H7 (cell line): Measurements from ENCODE around the gene DNM3. TPM values are rescaled to one million over a fixed set of nuclear protein-coding genes. Genes with fewer than 3 reads are reported as not detected.

Experiments used
- DNase-seq: peaks from one replicate; pipeline ENCODE4 v3.0.0; 2012
- H3K27me3 ChIP-seq: 2 replicates; pipeline ENCODE4 v1.6.0; 2011; ENCODE audit warnings: mild to moderate bottlenecking, low read length; ENCODE audit not compliant: control insufficient read depth, insufficient read depth
- H3K36me3 ChIP-seq: replicated peaks from 2 replicates; pipeline ENCODE4 v1.5.1; 2011; ENCODE audit warnings: low read length; ENCODE audit not compliant: control insufficient read depth, insufficient read depth
- H3K4me3 ChIP-seq: 2 replicates; pipeline ENCODE4 v1.5.1; 2011; ENCODE audit warnings: low read depth, mild to moderate bottlenecking, control low read depth, low read length, moderate library complexity; ENCODE audit not compliant: insufficient read depth
- total RNA-seq: library from RNA; depleted of rRNA; stranded (reverse); fragments of >200 nt; shearing (Covaris generic); gene quantifications from 2 replicates; pipeline ENCODE4 v1.2.3, GENCODE V29; 2014

DNM3 gene
- total RNA-seq, 1 experiment from 2014 or later = 0.73 TPM

DNA sequence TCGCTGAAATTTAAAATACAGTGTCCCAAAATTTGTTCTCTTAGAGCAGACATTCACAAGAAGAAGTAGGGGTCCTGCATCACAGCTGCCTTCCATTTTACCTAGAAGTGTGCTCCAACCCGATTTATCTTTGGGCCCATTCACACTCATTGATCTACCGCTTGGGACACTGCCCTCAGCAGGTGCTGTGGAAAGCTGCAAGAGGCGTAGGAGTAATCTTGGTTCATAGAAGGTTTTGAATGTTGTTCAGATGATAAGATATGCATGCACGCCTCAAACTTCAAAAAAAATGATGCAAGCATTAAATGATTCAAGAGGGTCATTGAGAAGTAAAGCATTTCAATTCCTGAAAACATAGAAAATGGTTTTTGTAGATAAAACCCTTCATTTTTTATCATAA lies 560.6 kb downstream of the DNM3 start:
- no peaks in the 10 kb centered on the region for H3K36me3 ChIP-seq
- H3K27me3 ChIP-seq = no peaks in the 10 kb centered on the region
- peak; percentile 24 for DNase-seq
- no peak overlapping the region for H3K4me3 ChIP-seq

DNA sequence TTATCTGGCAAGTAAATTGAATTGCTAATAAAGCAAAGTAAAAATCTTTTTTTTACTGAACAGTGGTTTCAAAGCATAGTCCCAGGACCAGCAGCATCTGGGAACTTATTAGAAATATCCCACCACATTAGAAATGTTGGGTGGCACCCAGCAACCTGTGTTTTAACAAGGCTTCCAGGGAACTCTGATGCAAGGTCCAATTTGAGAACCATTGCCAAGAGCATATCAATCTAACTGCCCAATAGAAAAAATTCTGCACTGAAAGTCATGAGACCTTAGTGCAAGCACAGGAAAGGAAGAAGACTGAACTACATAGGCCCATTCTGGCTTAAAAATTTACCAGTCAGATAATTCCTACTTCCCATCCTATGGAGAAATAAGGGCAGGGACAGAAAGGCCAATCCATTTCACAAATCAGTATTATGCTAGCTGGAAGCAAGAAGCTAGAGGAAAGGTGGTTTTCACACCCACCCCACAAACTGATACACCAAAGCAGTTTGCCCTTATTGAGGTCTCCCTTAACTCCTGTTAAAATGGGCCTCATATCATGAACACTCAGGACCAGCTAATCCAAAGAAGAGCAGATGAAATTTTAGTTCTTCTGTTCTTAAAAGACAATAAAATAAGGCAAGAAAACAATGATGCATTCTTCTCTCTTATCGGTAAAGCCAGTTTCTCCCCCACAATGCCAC lies 561.7 kb downstream of the DNM3 start:
- H3K36me3 ChIP-seq = no peaks in the 10 kb centered on the region
- H3K27me3 ChIP-seq = no peaks in the 10 kb centered on the region
- no peak for DNase-seq
- no peak overlapping the region for H3K4me3 ChIP-seq

DNA sequence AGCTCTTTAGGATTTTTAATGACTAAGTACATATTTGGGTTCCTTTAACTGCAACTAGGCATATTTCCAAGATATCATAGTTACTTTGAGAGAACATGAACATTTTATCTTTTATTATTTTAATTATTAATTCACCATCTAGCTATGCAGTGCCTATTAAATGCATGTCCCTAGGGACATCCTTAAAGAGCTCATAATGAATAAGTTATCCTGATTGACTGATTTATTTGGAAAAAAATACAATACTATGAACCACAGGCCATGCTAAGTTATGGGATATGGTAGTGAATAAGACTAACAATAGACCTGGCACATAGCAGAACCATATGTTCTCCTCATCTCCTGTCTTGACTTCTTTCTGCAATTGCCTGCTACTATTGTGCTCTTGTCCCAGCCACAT lies 562.8 kb downstream of the DNM3 start:
- no peaks in the 10 kb centered on the region for H3K36me3 ChIP-seq
- H3K4me3 ChIP-seq = no peak overlapping the region
- DNase-seq = no peak
- no peaks in the 10 kb centered on the region for H3K27me3 ChIP-seq

DNA sequence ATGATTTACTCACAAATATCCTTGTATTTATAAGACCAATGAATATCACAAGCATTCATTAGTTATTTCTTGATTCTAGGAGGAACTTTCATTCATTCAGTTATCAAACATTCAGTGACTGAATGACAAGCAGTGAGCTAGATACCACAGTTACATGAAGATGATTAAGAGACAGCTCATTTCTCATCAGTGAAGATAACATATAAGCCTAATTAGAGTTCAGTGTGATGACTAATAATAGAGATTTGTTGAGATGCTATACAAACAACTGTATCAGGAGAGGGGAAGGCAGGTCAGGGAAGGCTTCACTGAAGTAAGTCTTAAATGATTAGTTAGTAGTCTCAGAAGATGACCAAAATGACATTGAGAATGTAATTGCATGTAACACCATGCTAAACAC lies 564.6 kb downstream of the DNM3 start:
- no peaks in the 10 kb centered on the region for H3K27me3 ChIP-seq
- H3K4me3 ChIP-seq = no peak overlapping the region
- DNase-seq = no peak
- H3K36me3 ChIP-seq = no peaks in the 10 kb centered on the region

DNA sequence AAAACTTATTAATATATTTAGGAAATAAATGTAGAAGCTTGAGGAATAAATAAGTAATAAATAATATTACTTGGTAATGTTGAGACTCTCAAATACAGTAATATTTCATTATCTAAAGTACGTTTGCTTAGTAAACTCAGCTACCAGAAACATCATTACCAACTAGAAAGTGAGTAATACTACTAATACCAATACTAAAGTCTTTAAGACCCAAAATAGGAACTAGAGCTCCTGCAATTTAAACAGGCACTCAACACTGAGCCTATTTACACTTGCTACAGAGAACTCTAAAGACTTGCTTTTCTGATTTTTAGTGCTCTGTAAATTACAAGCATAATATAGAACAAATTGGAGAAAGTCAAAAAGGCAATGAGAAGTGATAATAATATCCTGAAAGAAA lies 565.7 kb downstream of the DNM3 start:
- H3K27me3 ChIP-seq = no peaks in the 10 kb centered on the region
- no peak overlapping the region for H3K4me3 ChIP-seq
- no peaks in the 10 kb centered on the region for H3K36me3 ChIP-seq
- DNase-seq = no peak

DNA sequence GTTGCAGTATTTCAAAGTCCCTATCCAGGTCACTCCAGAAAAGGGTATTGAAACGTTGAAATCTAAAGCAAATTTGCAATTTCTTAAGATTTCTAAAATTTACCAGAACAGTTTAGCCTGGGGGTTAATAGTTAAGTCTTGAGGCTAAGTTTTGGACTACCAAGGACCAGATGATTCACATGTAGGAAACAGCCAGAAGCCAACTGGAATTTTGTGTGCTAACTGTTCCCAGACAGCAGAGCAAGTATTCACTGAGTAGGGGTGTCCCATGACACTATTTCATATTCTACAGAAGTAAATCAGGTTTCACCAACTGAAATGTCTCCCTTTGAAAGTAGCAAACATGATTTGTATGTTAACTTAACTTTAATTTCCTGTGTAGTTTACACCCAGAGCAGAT lies 567.7 kb downstream of the DNM3 start:
- DNase-seq = no peak
- Histone ChIP-seq H3K27me3 (no peaks in the 10 kb centered on the region), H3K4me3 (no peak overlapping the region), H3K36me3 (no peaks in the 10 kb centered on the region)

DNA sequence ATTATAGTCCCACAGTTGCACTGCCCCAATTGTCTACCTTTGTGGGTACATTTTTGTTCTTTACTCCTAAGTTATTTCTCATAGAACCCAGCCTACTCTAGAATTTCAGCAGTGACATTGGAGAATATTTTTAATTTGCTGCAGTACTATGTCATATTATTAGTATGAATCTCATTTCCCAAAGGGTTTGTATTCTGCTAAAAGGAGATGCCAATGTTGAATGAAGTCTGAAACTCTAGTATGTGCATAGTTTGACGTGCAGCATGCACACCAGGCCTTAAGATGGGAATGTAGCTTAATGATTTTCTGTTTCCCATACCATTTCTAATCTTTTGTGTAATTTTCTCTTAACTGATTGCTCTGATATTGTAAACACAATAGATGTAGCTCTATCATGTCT lies 568.7 kb downstream of the DNM3 start:
- H3K36me3 ChIP-seq = no peaks in the 10 kb centered on the region
- no peaks in the 10 kb centered on the region for H3K27me3 ChIP-seq

DNA sequence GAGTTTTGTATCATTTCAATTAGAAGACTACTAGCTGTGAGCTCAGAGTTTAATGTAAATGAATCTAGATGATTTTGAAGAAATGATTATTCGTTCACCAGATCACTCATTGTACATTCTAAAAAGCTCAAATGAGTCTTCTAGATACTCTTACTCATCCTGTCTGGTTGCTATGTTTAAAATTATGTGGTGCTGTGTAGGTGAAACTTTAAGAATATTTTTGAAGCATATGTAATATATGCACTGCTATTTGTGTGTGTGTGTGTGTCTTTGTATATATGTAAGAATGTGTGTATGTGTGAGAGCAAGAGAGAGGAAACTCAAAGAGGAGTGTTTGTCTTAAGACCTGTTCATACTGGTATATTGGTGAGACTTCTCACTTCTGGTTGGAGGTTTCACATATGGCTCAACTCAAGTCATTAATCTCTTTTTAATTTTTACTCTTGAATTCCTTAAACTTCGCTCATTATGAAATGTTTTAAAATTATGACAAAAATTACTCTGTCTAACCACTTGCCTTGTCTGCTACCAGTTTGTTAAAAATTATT lies 570.6 kb downstream of the DNM3 start:
- Histone ChIP-seq H3K36me3 (no peaks in the 10 kb centered on the region), H3K27me3 (no peaks in the 10 kb centered on the region), H3K4me3 (no peak overlapping the region)
- DNase-seq = no peak

More for the DNA sequence above, 568.7 kb downstream of the DNM3 start:
- DNase-seq = no peak
- H3K4me3 ChIP-seq = no peak overlapping the region

DNA sequence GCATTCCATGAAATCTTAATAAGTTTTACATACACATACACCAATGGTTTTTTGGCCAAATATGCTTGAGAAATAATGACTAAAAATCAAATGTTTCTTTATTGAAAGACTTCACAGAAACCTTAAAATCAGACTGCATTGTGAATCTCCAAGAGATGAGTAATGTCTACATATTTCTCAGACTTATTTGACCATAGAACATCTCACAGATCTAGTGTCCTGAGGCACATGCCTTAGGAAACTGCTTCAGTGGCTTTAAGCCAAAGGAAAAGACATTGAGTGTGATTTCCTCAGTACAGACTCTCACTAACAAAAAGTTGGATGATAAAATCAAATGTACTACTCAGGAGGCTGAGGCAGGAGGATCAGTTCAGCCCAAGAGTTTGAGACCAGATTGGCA lies 573.0 kb downstream of the DNM3 start:
- H3K27me3 ChIP-seq = no peaks in the 10 kb centered on the region
- no peak for DNase-seq
- H3K4me3 ChIP-seq = no peak overlapping the region
- no peaks in the 10 kb centered on the region for H3K36me3 ChIP-seq

DNA sequence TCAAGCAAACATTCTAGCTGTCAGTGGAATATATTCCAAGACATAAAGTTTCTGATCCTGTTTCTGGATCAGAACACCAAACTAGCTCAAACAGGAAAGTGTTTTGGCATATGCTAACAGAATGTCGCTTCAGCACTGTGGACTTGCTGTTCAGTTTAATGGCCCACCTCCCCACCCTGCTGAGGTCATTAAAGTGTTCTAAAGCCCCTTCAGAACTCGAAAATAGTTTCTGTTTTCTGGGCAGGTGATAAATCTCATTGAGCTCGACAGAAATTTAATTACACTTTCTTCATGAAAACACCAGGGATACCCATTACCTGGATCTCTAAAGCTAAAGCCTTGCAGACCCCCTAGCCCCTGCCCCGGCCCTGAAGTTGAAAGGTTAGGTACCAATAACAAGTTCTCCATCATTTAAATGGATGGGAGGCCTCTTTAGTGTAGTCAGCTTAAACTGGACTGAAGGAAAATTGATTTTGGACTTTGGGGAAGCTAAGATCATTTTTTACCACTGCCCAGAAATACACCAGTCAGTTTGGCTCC lies 575.3 kb downstream of the DNM3 start:
- no peak for DNase-seq
- Histone ChIP-seq H3K27me3 (no peaks in the 10 kb centered on the region), H3K4me3 (no peak overlapping the region), H3K36me3 (no peaks in the 10 kb centered on the region)

DNA sequence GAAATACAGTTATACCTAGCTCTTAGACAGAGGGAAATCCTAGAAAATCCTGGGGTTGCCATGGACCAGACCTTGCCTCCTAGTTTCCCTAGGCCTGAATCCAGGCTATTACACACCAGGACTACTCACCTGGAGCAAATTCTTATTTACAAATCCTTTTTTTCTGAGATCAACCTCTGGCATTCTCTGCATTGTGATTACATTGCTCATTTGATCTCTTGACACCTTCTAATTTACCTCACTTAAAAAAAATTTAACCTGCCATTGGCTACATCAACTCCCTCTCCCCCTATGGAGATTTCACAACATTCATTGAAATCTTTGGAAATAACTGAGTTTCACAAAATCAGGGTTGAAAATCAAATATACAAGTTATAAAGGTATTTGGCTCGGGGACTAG lies 576.3 kb downstream of the DNM3 start:
- no peaks in the 10 kb centered on the region for H3K36me3 ChIP-seq
- H3K4me3 ChIP-seq = no peak overlapping the region
- no peaks in the 10 kb centered on the region for H3K27me3 ChIP-seq
- no peak for DNase-seq

DNA sequence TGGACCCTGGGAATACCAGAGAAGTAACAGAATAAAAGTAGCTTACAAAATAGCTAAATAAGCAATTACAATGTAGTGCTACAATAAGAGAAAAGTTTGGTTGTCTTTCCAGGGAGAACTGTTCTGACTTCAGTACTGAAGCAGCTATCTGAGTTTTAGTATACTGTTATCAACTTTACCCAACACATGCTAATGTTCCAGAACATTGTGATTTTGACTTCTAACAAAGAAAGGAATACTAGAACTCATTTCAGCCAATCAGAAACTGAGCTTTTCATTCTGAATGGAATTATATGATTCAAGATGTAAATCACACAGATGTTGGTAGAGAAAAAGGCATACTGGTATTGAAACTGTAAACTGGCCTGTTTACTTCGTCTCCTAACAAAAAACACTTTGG lies 579.1 kb downstream of the DNM3 start, which contains the start of gene C1orf105:
Gene C1orf105, plus strand, starts transcription at position 301 of the 400 bp plus-strand sequence. CDS start 201 bp downstream, outside the sequence.
- Histone ChIP-seq H3K4me3 (no peak within 1 kb of the TSS), H3K27me3 (no peaks in the 10 kb centered on the region), H3K36me3 (no peaks in the 10 kb centered on the region)
- no peak for DNase-seq

DNA sequence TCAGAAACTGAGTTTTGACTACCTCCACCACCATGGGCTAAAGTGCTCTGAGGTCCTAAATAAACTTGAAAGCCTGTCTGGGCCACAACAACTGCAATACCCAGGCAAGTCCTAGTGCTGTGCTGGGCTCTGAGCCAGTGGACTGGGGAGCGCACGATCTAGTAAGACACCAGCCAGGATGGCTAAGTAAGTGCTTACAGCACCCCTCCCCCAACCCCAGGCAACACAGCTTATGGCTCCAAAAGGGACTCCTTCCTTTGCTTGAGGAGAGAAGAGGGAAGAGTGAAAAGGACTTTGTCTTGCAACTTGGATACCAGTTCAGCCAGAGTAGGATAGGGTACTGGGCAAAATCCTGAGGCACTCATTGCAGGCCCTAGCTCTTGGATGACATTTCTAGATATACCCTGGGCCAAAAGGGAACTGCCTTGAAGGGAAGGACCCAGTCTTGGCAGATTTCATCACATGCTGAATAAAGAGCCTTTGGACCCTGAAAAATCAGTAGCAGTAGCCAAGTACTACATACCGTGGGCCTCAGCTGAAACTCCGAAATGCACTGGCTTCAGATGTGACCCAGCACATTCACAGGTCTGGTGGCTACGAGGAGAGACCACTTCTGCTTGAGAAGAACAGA lies 580.8 kb downstream of the DNM3 start:
- Histone ChIP-seq H3K36me3 (no peaks in the 10 kb centered on the region), H3K27me3 (no peaks in the 10 kb centered on the region), H3K4me3 (no peak overlapping the region)
- no peak for DNase-seq

DNA sequence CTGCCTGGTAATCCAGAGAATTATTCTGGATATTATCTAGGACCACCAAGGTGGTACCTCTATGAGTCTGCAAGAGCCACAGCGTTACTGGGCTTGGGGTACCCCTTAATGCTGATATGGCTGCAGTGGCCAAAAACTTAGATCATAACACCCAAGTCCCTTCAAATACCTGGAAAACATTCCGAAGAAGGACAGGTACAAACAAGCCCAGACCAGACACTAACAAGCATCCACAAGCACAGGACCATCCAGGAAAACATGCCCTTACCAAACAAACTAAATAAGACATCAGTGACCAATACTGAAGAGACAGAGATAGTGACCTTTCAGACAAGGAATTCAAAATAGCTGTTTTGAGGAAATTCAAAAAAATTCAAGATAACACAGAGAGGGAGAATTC lies 582.0 kb downstream of the DNM3 start:
- no peak for DNase-seq
- Histone ChIP-seq H3K36me3 (no peaks in the 10 kb centered on the region), H3K27me3 (no peaks in the 10 kb centered on the region), H3K4me3 (no peak overlapping the region)

DNA sequence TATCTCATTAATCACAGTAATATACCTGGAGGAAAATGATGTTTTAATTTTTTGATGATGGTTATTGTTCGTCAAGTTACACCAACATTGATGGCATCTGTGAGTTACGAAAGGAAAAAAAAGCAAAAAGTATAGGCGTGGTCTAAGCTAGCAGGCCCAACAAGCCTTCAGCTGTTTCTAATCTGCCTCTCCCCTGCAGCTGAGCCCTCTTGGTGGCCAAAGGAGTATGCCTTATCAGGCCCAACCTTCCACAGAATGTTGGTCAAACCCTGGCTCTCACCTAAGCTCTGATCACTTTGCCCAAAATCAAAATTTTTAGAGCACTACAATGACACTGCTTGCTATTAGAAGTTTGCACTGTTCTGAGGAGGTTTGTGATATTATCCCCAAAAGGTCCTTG lies 584.0 kb downstream of the DNM3 start:
- no peak for DNase-seq
- Histone ChIP-seq H3K27me3 (no peaks in the 10 kb centered on the region), H3K4me3 (no peak overlapping the region), H3K36me3 (no peaks in the 10 kb centered on the region)
